HG02588 (cell line): Measurements from ENCODE around the gene KRT74.

Source experiments
- ATAC-seq: cut with Tn5 transposase; IDR thresholded peaks from one replicate; pipeline ENCODE4 v1.9.1; 2021; ENCODE audit warnings: mild to moderate bottlenecking, moderate library complexity; ENCODE audit not compliant: unreplicated experiment

KRT74 gene

DNA sequence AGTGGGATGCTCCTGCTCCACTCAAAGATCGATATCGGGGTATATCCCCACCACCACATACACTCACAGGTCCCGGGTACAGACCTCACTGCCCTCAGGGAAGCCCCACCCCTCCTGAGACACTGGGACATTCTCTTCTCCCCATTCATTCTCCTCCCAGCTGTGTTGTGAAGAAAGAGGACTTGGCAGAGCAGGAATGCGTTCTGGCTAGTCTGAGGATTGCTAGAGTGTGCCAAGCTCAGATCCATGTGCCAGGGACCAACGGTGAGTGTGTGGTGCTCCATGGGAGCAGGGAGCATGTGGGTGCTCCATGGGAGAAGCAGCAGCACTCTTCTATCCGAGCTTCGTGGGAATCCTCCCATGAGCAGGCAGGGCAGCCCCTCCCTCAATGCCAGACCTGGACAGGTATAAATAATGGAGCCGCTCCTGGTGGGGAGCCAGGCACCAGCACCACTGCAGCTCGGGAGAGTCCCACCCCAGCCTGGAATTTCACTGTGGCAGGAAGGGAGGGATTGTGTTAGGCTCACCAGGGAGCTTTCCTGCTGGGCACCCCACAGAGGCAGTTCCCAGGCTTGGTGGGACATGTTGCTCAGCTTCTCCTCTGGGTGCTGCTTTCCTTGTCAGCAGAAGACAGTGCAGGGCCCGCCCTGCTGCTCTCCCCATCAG is 51.2 kb downstream of the KRT74 start:
- no peak for ATAC-seq

DNA sequence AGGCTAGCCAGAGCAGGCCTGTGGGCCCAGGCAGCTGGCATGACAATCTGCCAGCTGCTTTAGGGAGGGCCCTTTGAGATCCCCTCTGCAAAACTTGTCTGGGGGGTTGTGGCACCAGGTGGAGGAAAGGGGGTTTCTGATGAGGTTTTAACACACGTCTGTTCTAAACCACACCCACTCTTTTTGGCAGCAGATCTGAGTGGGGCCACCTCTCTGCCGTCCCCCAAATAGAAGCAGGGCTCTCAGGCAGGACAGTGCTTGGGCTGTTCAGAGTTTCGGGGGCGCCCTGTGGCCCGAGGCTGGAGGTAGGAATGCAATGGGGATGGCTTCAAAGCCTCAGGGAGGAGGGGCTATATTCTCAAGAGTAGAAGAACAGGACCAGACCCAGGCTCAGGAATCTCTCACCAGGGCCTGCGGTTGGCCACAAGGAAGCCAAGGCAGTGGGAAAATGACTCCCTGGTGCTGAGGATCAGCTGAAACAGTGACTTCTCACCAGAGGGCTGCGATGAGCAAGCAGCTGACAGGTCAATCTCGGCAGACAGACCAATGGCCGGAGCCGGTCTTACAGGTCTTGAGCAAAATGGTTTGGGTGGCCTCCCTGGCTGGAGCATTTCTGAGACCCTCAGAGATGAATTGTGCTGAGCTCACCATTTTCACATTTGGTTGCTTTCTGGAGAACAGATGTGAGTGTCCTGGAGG is 51.9 kb downstream of the KRT74 start:
- no peak for ATAC-seq

DNA sequence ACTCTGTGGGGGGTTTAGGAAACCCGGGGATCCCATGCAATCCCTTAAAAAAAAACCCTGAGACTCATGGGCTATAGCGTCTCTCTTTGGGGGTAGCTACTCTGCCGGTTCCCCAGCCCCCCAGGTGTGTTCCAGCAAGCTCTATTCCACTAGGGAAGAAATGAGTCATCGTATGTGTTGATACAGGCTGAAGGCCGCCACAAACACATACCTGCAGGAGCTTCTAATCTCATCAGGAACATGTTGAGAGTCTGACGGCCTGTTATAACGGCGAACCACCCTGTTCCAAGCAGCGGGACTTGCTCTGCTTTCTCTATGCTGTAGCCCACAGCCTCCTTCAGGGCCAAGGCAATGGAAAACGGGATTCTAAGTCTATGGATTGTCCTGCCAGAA is 52.5 kb downstream of the KRT74 start:
- ATAC-seq: no peak

DNA sequence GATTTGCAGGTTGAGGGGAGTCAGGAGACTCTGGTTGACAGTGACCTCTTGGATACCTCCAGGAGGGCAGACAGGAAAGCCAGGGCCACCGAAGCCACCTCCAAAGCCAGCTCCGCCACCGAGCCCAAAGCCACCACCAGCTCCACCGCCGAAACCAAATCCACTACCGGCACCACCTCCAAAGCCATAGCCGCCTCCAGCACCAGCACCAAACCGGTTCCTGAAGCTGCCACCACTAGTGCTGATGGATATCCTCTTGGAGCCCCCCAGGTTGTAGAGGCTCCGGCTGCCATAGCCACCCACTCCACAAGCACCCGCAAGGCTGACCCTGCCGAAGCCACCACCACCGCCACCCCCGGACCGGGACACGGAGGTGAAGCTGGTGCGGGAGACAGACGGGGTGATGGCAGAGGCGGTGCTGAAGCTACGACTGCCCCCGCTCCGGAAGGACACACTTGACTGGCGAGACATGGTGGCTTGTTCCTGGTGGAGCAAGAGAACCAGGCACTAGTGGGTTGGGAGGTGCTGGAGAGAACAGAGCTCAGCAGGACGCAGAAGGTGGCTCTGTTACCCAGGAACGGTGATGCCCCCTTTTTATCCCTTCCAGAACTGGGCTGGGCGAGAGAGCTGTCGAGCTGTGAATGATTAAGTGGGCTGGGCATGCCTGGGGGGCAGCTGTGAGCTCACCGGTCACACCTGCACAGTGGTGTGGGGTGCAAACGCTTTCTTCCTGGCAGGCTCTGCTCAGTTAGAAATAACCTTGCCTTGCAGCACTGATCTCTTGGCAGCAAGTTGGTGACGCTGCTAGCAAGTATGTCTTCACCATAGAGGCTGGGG is 53.6 kb downstream of the KRT74 start, which contains the start of gene KRT5:
TSS of gene KRT5 (minus strand) at position 569 of the 837 bp plus-strand sequence. CDS start at position 471, 98 bp downstream.
- ATAC-seq: no peak

DNA sequence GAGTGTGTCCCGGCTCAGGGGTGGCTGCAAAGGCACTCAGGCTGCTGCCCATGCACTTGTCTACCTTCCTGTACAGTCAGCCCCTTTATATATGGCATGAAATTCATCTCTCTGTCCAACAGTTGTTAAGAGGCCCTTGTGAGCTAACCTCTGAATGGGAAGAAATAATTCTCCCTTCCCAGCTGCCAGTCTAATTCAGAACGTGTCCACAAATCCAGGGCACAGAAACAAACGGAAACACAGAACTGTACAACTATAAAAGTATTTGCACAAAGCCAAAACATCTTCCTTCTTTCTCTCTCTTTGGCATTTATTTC is 54.3 kb downstream of the KRT74 start:
- ATAC-seq: no peak

DNA sequence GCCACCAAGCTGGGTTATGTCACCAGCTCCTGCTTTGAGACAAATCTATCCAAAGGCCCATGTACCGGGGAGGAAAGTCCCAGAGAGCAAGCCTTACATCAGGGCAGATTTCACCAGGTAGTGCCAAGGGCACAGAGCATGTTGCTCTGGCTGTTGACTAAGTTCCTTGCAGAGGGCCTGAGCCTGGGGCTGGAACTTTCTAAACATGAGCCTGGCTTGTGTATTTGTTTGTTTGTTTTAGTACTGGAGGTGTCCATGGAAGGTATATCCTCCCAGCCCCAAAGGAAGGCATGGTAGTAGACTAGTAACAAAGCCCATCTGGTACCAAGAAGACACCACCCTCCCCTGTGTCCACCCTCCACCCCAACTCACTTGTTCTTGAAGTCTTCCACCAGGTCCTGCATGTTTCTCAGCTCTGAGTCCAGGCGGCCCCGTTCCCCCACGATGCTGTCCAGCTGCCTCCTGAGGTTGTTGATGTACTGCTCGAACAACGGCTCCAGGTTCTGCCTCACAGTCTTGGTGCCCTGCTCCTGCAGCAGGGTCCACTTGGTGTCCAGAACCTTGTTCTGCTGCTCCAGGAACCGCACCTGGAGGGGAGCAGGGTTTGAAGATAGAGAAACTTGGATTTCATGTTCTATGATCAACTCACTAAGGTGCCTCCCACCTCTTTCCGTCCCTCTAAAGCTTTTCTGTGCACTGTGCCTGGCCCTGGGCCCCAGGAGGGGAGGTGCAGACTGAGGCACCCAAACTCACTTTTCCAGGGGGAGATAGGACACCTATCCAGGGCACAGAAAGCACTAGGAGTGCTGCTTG is 54.9 kb downstream of the KRT74 start:
- ATAC-seq: no peak

DNA sequence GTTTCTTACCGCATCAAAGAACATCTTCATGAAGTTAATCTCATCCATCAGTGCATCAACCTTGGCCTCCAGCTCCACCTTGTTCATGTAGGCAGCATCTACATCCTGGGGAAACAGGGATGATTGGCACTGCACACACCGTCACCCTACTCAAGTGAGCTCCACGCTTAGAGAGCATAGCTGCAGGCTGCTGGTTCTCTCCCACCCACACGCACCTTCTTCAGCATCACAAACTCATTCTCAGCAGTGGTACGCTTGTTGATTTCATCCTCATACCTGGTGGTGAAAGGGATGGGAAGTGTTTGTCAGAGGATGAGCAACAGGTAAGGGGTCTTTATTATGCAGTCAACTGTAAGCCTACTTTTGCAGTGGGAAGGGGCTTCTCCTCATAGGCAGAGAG is 55.8 kb downstream of the KRT74 start:
- no peak for ATAC-seq

DNA sequence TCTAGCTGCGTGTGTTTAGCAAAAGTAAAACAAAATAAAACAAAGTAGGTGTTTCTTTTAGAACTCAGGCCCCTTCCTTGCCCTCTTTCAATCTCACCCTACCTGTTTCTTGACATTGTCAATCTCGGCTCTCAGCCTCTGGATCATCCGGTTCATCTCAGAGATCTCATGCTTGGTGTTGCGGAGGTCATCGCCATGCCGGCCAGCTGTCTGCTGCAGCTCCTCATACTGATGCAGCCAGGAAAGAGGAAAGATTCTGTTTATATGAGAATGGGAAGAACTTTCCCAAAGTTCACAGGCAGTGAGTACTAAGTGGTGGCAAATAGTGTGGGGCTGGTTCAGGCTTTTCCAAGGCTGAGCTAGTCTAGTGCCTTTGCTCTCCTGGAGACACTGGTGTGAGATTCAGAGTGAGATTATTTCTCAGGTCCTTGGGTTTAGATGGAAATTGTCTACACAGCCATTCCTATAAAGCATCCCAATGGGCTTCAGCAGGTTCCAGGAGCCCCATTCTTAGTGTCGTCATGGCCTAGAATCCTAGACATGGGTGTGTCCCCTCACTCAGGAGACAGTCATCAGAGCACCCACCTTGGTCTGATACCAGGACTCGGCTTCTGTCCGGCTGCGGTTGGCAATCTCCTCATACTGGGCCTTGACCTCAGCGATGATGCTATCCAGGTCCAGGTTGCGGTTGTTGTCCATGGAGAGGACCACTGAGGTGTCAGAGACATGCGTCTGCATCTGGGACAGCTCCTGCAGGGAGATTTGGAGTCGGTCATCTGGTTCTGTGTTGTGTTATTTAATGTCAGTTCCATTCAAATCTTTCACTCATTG is 56.4 kb downstream of the KRT74 start:
- ATAC-seq: no peak

DNA sequence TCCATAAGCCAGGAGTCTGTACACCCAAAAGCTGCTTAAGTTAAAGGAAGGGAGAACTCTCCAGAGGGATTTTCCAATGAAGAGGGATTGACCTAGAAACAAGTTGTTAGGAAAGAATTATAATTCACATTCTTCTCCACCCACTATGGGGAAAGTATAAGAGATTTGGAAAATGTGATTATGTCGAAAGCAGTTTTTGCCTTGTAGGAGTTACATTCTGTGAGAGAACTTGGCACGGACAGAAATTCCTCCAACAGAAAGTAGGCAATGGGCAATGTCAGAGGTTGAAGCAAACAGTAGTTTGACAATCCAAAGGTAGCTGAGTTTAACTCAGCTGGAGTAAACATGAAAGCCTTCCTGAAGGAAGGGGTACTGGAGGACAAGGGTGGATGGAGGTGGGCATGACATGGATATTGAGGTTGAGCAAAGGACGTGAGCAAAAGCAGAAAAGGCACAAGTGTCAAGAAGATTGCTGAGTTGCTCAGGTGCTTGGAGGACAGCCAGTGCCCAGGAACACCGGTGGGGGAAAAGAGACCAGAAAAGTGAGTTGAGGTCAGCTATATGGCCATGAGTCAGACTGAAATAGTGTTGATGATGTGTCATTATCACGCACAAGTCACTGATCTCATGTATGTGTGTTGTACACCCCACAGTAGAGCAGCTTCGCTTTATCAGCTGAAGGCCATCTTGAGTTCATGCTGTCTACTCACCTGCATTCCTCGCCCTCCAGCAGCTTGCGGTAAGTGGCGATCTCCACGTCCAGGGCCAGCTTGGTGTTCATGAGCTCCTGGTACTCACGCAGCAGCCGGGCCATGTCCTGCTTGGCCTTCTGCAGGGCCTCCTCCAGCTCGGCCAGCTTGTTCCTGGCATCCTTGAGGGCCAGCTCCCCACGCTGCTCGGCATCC is 57.5 kb downstream of the KRT74 start:
- ATAC-seq: no peak
